T1000 (cell line): Measurements from ENCODE around the gene GAS7.

Experiments
- DNase-seq: peaks from one replicate; lab custom pipeline; 2025; ENCODE audit warnings: mixed read lengths; lab: John Stamatoyannopoulos, UW

GAS7 gene

GRCh38 chr17:10048629-10049350 is 149.6 kb downstream of the GAS7 start:
- no peak for DNase-seq

DNA sequence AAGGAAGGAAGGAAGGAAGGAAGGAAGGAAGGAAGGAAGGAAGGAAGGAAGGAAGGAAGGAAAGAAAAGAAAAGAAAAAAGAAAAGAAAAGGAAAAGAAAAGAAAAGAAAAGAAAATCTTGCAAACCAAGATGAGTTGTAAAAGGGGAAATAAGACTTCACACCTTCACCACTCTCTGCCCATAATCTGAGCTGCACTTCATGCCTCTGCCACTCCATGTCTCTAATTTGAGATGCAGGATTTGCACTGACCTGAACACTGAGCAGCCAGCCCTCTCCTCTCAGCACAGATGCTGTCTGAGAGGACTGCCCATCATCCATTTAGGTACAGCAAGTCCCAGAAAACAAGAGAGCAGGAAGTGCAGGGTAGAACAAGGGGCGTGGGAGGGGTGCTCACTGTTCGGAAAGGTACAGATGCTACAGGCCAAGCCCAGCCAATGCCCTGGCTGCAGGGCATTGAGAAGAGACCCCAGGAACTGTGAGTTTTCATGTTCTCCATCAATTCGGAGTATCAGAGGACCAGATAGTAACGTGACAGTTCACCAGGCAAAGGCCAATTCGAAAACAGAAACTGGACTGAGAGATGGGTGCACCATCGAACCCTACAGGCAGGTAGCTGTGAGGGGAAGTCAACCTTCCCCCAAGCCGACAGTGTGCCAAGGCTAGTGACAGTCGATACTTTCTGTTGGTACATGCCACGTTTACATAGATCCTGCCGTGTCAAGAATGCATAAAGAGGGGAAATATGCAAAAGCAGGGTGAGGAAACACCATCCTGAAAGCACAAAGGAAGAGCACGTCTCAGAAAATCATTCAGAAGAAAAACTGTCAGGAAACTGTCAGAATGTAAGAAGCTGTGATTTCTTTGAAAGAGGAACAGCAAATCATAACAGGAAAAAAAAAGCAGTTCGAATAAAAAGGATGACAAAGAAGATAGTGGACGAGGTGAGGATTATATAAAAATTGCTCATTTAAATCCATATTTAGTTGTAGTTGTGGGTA is 151.3 kb downstream of the GAS7 start:
- DNase-seq = no peak

DNA sequence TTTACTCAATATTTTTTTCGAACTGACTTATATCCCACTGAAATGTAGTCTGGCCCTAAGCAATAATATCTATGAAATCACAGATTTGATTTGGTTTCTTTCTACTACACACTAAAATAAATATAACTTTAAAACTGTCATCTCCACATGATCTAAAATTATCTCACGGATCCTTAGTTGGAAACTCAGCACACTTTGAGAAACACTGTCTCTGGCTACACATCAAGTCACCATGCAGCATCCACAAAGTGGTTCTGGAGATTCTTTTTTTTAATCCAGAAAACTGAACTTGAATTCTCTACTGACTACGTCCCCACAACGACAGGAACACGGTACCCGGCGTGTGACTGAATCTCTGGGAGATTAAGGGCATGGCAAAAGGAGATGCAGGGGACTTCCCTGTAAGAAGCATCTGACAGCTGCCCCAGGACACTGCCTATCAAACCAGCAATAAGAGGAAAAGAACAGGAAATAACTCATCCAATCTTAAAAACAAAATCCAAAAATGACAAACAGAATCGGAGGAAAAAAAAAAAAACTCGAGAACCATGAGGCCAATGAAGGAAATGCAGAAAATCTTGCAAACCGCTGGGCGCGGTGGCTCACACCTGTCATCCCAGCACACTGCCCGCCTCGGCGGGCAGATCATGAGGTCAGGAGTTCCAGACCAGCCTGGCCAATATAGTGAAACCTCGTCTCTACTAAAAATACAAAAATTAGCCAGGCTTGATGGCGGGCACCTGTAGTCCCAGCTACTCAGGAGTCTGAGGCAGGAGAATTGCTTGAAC is 152.3 kb downstream of the GAS7 start:
- DNase-seq = no peak

DNA sequence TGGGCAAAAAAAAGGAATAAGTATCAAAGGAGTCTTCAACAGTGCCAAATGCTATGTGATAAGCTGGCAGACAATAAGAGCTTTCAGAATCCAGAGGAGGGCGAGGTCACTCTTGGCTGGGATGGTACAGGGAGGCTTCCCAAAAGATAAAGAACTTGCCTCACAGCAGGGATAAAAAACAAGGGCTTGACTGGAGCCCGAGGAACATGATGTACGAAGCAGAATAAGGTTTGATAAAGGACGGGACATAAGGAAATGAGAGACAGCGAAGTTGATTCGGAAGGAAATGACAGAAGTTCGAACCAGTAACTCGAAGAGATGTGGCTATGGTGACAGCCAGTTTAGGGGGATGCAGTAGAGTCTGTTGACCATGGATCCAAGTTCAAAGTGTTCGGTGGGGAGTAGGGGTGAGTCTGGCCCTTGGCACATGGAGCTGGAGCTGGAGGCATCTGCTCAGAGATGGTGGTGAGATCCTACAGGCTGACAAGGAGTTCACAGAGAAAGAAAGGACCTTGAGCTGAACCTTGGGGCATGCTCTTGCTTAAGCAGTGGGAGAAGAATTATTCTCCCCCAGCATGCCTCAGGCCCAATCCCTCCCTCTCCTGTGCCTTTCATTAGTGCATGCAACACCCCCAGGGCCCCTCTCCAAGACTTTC is 155.7 kb downstream of the GAS7 start:
- DNase-seq = no peak

DNA sequence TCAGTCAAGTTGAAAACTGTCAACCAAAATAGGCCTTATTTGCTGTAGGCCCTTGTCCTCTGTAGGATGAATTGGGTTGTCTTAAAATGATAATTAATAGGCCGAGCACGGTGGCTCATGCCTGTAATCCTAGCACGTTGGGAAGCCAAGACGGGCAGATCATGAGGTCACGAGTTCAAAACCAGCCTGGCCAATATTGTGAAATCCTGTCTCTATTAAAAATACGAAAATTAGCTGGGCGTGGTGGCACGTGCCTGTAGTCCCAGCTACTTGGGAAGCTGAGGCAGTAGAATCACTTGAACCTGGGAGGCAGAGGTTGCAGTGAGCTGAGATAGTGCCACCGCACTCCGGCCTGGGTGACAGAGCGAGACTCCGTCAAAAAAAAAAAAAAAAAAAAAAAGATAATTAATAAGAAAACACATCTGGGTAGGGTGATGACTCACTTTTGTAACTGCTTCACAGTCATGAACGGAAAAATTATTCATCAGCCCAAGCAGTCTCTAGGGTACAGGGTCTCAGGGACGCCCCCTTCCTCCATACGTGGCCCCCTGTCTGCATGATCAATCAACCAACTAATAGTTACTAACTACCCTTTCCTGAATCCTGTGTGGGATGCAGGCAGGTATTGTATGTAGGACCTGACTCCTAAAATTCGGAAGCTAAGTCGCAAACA is 156.4 kb downstream of the GAS7 start:
- no peak for DNase-seq

- no peak for DNase-seq
These were observed 157.2 kb downstream of the GAS7 start for GRCh38 chr17:10041287-10041612.

GRCh38 chr17:10036511-10037061 is 161.8 kb downstream of the GAS7 start:
- DNase-seq = no peak

GRCh38 chr17:10035885-10036284 is 162.5 kb downstream of the GAS7 start:
- no peak for DNase-seq

GRCh38 chr17:10034719-10035475 is 163.5 kb downstream of the GAS7 start:
- no peak for DNase-seq

DNA sequence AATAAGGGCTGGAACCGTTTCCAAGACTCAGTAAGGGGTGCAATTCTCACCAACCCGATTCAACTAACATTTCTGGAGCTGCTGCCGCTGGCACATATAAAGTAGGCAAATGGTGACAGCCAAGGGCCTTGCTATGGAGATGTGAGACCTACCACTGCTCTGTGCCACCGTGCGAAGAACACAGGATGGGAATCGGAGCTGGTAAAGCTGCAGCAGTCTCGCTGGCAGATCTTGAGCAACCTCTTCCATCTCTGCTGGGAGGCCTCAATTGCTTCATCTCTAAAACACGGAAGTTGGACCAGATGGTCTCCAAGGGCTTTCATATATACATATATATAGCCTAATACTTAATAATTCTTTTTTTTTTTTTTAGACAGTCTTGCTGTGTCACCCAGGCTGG is 164.4 kb downstream of the GAS7 start:
- no peak for DNase-seq

- DNase-seq = no peak
These were observed 165.0 kb downstream of the GAS7 start for GRCh38 chr17:10033449-10033848.

DNA sequence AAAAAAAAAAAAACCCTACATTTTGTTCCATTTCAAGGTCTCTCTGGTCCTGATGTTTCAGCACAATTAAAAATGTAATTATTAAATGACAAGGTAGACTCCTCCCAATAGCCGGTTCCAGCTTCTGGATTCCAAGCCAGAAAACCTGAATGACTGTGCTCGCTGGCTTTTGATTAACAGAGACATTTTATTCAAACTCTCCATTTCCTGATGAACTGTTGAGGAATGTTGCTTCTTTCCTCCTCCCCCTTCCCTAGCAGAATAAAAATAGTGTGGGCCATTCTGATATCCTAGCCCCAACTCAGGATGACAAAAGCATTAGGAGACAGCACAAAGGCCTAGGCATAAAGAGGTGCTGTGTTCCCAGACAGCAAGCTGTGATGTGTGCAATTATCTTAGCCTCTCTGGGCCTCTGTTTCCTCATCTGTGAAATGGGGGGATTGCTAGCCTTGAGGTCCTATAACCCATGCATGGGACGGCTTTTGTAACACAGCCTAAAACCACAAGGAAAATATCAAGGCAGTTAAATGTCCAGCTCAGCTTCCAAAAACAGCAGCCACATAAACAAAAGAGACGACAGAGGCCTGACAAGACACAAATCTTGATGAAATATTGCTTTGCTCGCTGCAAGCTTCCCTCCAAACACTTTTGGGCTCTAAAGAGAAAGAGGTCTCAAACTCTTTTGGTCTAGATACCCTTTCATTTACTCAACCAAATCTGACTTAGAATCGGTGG is 166.1 kb downstream of the GAS7 start:
- no peak for DNase-seq

DNA sequence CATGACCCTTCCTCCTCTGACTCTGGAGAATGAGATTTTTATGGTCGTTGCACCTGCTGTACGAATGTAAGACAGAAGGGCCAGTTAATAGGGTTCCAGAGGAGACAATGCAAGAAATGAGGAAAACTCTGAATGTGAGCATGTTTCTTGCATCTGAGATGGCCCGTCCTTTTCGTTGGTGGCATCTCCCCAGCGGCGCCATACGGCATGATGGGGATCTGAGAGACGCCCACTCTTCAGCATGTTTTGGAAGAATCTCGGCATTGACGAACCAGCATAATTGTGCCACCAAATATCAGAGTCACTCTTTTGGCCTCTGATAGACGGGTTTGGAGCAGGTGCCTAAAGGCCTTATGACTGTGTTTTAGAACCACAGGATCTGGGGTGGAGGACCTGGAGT is 166.8 kb downstream of the GAS7 start:
- DNase-seq = no peak

DNA sequence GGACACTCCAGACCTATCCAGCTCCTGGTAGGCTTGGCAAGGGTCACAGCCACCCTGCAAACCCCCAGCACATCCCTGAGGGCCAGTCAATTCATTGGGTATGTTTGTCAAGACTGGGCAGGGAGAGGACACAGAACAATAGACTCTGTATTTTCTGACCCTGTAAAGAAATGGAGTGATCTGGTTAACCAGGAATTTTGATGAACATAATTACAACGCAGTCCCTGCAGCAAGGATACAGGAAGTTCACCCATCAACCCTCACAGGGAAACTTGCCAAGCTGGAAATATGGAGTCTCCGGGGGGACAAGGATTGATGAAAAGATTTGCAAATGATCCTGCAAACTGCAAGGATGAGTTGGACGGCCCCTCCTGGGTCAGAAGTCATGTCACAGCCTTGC is 167.3 kb downstream of the GAS7 start:
- DNase-seq = no peak

DNA sequence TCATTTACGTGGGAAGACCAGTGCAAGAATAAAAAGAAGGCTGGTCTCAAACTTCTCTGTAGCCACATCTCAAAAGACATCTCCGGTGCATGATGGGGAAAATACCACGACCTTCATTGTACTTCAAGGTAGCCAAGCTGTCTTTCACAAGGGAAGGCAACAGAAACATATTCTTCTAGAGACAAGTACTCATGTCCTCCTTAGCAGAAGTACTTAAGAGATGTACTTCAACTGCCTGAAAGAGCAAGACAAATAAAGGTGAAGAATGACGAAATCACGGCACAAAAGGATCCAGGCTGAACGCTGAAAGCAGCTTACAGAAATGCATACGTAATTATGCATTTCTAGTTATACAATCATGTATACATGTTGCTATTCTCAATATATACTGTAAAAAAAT is 169.3 kb downstream of the GAS7 start:
- DNase-seq = no peak

DNA sequence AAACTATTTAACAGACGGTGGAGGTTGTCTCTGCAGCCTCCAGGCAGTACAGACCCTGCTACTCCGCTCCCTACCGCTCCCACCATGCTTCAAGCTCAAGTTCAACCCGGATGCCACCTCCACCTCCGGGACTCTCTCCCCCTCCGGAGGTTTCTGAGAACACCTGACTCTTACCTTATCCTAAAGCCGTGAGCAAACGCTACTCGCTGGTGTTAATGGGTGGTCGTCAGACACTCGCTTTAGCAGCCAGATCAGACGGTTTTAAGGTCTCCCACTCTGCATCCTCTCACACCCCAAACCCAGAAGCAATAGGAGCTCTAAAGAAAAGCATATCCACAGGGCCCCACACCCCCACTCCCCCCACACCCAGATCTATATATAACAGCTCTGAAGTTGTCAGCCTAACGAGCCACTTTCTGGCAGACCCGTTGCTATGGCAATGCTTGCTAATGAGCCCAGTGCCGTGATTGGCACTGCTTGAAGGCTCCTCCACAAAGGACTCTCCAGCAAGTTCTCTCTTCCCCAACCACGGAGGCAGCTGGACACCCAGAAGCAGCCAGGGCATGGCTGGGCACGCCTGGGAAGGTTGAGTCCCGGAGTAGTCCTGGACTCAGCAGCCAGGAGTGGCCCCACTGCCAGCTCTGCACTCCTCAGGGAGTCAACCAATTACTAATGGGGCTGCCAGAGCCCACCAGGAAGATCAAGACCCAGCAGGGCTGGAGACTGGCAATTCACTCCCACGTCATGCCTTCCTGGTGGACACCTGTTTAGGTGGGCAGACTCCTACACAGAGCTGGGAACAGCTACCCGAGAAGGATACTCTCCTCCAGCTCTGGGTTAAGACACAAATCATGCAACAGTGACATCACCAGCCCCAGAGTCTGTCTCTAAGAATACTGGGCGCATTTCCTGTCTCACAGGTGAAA is 172.2 kb downstream of the GAS7 start:
- DNase-seq = no peak

DNA sequence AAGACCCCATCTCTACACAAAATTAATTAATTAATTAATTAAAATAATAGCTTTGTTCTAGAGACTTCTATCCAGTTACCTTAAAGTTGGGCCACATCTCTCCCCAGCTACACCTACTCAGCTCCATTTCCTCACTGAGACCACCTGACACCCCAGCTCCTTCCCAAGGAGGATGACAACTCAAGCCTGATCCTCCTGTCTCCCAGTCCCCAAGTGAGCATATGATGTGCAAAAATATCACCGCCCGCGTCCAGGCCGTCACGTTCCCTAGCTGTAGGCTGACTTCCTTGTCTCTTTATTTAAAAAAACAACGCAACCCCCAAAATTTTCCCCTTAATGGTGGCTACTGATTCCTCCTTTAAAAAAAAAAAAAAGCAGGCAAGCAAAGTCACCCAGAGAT is 173.2 kb downstream of the GAS7 start:
- DNase-seq = no peak

DNA sequence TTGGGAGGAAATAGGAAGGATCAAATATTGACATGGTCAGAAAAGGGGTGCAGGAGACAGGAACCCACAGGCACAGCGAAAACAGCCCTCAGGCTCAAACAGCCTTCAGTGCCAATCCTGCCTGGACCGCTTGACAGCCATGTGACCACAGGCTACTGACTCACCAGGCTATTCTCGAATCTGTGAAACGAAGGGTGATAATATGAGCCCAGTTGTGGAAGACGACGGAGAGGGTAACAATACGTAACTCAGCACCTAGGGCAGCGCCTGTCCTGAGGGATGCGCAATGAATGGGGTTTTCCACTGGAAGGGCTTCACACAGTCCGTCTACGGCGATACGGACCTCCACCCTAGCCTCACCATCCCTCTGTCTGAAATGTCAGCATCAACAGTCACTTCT is 176.0 kb downstream of the GAS7 start:
- DNase-seq = no peak
